ENCODE results near the gene FCRL2.

GRCh38 chr1:157771661-157772425, 5.1 kb downstream of the FCRL2 start:
- TF ChIP-seq POLR2A (IDR thresholded peaks at IDR 0.05; ENCODE audit: low read length), result no peak
- TF ChIP-seq GATA1 (IDR thresholded peaks at IDR 0.05; ENCODE audit: low read depth, low read length), result no peak
